ENCODE measurements around the gene LRRC7. TPM values are rescaled to one million over a fixed set of nuclear protein-coding genes. Genes with fewer than 3 reads are reported as not detected.

LRRC7 gene
- total and polyA plus RNA-seq, 8 donors: 0.12 to 2.2 (median 0.90) TPM

- ATAC-seq: no peak
- Histone ChIP-seq H3K36me3 (no peaks in the 10 kb centered on the region), H3K4me3 (no peak overlapping the region), H3K27me3 (no peaks in the 10 kb centered on the region), H3K9me3 (no peaks in the 10 kb centered on the region), H3K27ac (no peak overlapping the region), H3K4me1 (no peaks in the 10 kb centered on the region)
- no peak for DNase-seq
- intact Hi-C loops (cut with DNase I): no loop called here
- TF ChIP-seq CTCF (IDR thresholded peaks at IDR 0.05): no peak
- no peak for FAIRE-seq
- 22 to 42% methylated on average over 1 of the region's 1 CpG for WGBS, 2 donors
Observed at GRCh38 chr1:69728206-69728605, 160.5 kb downstream of the LRRC7 start.

DNA sequence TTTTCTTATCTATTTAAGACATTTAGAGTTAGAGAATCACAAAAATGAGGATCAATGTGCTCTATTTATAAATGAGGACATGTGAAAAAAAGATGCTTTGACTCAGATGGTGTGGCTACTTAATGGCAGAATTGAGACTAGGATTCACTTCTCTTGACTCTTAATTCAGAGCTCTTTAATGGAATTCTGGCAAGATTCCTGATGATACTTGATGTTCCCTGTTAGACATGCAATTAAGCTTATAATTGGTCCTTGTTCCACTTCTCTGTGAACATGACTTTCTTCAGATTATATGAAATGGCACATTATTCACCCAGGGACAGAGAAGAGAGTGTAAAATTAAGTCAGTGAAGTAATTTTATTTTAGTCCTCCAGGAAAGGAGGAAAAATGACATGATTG is 165.3 kb downstream of the LRRC7 start:
- TF ChIP-seq CTCF (IDR thresholded peaks at IDR 0.05): no peak

GRCh38 chr1:69737527-69738185 is 169.9 kb downstream of the LRRC7 start:
- H3K36me3 ChIP-seq: no peaks in the 10 kb centered on the region
- TF ChIP-seq CTCF (IDR thresholded peaks at IDR 0.05): peak; percentile 31 to 64 (median 60)
- FAIRE-seq: peak; percentile 49
- ATAC-seq: peak in 3 of 4 donors; percentile 81 to 90 (median 88)
- no peak overlapping the region for H3K27ac ChIP-seq
- intact Hi-C loops (cut with DNase I): no loop called here
- no peaks in the 10 kb centered on the region for H3K27me3 ChIP-seq
- H3K9me3 ChIP-seq: no peaks in the 10 kb centered on the region
- no peaks in the 10 kb centered on the region for H3K4me1 ChIP-seq
- peak in 3 of 6 donors; percentile 9 to 35 (median 15) for DNase-seq
- 16 to 21% methylated on average over 3 of the region's 3 CpGs for WGBS, 2 donors
- H3K4me3 ChIP-seq: no peak overlapping the region

More for the DNA sequence above, 165.3 kb downstream of the LRRC7 start:
- Histone ChIP-seq H3K4me1 (no peaks in the 10 kb centered on the region), H3K9me3 (no peaks in the 10 kb centered on the region), H3K27me3 (no peaks in the 10 kb centered on the region), H3K4me3 (no peak overlapping the region), H3K36me3 (no peaks in the 10 kb centered on the region), H3K27ac (no peak overlapping the region)
- ATAC-seq (no peak), DNase-seq (no peak), FAIRE-seq (no peak)
- intact Hi-C loops (cut with DNase I): no loop called here

DNA sequence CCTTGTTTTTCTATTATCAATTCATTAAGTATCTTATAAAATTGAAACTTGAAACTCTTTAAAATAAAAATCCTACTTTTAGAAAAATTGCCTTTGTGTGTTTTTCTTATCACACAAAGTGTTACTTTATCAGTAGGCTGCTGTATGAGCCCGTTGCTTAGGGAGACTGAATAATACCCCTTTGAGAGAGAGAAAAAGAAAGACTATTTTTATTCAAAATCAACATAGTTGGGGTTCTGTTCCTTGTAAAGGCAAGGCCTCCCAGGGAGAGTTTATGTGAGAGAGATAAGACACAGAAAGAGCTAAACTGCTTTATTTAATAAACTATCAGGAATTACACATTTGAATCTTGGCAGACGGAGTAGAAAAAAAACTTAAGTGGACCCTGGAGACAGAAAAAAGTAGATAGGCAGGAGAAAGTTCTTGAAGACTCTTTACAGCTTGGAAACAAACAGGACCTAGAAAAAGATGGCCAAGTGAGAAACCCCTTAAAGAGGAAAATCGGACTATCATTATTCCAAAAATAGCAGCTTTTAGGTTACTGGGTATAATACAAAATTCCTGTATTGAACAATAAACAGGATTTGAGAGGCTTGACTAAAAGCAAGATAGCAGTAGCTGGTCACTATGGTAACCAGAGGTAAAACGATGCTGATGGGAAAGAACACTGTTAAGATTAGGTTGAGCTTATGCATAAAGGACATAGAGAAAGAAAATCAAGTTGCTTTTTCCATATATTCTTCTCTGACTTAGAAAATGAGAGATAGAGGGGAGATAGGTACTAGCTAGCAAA is 170.9 kb downstream of the LRRC7 start:
- Histone ChIP-seq H3K36me3 (no peaks in the 10 kb centered on the region), H3K4me3 (no peak overlapping the region), H3K27me3 (no peaks in the 10 kb centered on the region), H3K4me1 (no peaks in the 10 kb centered on the region), H3K9me3 (no peaks in the 10 kb centered on the region), H3K27ac (no peak overlapping the region)
- ATAC-seq (no peak), FAIRE-seq (no peak), DNase-seq (no peak)
- WGBS, 2 donors: 10 to 17% methylated on average over 4 of the region's 4 CpGs
- no peak for TF ChIP-seq CTCF (IDR thresholded peaks at IDR 0.05)
- intact Hi-C loops (cut with DNase I): no loop called here

DNA sequence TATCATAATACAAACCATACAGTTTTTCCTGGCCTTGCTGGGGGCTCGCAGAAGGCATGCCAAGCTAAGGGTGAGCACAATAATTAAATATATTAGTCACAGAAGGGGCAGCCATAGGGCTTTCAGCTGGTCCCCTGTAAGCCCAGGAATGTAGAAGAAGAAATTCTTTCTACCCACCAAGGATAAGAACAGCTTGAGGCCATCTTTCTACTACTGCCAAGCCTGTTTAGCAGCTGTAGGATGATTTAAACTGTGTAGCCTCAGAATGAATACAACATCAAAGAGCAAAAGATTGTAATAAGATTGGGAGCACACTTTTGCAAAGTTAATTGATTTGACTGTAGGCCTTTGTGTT is 171.5 kb downstream of the LRRC7 start:
- no peak overlapping the region for H3K4me3 ChIP-seq
- intact Hi-C loops (cut with DNase I): no loop called here
- FAIRE-seq: no peak
- TF ChIP-seq CTCF (IDR thresholded peaks at IDR 0.05): no peak
- ATAC-seq: no peak
- H3K4me1 ChIP-seq: no peaks in the 10 kb centered on the region
- 67 to 100% methylated on average over 1 of the region's 1 CpG for WGBS, 2 donors
- no peaks in the 10 kb centered on the region for H3K9me3 ChIP-seq
- H3K36me3 ChIP-seq: no peaks in the 10 kb centered on the region
- DNase-seq: no peak
- H3K27me3 ChIP-seq: no peaks in the 10 kb centered on the region
- H3K27ac ChIP-seq: no peak overlapping the region

Measured in pancreas (tissue), 10 donors.